ENCODE results near the gene PPIF.

The PPIF gene

DNA sequence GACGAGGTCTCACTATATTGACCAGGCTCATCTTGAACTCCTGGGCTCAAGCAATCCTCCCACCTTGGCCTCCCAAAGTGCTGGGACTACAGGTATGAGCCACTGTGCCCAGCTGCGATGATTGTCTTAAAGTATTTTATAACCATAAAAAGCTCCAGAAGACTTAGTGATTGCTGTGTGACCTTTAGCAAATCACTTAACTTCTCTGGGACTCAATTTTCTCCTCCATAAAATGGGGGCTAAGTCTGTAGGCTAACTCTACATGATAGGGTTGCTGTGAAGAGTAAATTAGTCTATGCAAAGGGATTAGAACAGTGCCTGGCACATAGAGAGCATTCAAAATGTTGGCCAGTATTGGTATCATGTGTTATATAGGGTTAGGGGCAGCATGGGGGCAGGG, 42.8 kb downstream of the PPIF start:
- no peak for DNase-seq

DNA sequence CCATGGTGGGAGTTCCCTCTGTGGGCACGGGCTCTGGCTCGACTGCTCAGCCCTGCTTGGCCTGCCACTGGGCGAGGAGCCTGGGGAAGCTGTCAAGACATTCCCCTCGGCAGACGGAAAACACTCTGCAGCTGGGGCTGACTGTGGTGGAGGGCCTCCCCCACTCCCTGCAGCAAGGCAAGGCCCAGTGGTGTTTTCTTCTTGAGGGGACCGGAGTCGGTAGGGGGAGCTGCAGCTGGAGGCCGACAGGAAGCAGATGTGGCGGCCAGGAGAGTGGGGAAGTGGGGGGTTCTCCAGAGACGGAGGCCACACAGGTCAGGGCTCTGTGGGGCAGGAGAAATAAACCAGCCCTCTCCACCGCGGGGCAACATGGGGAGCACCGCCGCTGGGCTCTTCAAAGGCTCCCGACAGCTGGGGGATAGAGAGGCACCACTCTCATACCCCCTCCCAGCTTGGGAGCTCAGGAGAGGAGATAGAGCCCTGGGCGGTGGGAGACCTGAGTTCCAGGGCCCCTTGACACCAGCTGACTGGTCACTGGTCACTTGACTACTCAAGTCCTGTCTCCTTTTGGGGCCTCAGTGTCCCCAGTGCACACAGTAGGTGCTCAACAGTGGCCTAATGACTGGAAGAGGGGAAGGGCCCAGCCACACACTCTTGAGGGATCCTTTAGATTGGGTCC, 43.4 kb downstream of the PPIF start:
- DNase-seq: no peak

DNA sequence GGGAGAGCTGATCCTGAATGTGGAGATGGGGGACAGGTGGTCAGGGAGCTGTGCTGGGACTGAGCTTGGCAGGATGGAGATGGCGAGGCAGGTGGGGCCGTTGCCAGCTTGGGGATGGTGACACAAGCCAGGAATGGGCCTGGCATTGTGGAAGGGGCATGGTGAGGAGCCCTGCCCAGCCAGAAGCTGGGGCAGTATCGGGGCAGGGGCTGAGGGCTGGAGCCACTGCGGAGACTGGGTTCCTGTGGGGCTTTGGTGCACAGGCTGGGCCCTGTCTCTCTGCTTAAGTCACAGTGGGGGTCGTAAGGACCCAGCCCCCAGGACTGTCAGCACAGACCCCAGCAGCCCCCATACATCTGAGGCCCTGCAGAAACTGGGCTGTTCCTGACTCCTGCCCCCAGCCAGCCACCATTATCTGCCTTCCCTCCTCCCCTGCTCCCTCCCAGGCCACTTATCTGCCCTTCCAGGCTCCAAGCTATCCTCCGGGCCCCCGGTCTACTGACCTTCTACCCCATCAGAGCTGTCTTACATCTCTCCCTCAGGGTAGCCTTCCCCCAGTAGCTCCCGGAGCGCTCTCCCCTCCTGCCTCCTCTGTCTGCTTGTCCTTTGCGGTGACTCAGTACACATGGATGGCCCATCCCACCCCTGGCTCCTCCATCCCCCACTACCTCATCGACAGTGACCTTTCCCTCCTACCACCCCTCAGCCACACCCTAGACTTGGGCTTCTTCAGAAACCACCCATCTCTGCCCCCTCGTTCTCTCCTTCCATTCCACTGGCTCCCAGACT, 44.2 kb downstream of the PPIF start:
- no peak for DNase-seq

DNA sequence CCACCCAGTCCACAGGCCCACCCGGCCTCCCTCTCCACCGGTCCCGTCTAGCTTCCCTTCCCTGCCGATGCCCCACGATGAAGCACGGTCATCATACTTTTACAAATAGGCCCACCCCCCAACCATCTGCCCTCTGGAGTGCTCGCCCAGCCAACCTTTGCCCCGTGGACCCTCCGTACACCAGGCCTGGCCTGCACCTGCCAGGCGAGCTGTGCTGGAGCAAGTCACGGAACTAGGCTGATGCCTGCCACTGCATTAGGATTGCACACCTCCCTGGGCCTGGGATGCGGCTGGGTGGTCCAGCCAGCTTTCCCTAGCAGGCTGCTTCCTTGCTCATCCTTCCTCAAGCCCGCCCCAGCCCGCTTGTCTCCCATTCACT, 44.7 kb downstream of the PPIF start:
- DNase-seq: no peak

DNA sequence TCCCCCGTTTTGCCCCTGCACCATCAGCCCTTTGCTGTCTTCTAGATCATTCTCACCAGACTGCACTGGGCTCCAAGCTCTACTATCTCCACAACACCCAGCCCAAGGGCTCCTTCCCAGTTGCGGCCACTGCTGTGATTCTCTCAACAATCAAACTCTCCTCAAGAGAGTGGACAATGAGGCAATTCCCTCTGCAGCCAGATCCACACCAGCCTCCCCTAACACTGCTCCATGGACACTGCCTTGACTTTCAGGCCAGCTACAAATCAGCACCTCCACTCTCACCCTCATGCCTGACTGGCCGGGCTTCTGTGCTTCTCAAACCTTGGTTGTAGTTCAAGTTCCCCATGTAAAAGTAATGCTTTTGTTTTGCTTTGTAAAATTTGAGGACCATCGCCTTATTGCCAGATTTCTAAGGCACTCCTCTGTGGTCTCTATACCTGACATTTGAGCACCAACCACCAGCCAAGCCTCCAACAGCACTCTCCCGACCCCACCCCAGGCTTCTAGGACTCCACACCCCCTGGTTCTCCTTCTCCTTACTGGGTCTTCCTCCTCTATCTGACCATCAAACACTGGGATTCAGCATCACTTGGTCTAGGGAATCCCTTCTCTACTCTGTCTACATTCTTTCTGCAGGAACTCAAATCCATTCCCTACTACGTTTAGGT, 45.4 kb downstream of the PPIF start:
- DNase-seq: no peak

DNA sequence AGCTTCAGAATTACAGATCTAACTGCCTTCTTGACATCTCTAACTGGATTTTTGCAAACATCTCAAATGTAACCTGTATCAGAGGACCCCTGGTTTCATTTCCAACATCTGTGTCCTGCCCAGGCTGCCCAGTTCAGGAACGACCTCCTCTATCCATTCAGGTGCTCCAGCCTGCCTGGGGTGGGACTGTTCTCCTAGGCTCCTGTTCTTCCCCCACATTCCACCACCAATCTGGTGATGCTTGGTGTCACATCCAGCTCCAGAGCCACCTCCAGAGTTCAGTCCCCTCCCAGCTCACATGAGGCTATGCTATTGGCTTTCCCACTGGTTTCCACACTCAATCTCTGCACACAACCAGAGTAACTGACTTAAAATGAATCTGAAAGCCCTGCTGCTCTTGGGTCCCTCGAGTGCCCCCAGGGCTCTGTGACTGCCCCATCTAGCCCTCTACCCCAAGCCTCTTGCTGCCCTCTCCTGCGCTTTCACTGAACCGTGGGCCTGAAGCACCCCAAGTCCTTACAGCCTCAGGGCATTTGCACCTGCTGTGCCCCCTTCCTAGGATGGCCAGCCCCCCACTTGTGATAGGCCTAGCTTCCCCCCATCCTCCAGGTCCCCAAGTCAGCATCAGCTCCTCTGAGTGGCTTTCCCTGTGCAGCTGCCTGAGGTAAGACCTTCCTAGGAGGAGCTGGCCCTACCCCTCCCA, 46.1 kb downstream of the PPIF start:
- DNase-seq: no peak

DNA sequence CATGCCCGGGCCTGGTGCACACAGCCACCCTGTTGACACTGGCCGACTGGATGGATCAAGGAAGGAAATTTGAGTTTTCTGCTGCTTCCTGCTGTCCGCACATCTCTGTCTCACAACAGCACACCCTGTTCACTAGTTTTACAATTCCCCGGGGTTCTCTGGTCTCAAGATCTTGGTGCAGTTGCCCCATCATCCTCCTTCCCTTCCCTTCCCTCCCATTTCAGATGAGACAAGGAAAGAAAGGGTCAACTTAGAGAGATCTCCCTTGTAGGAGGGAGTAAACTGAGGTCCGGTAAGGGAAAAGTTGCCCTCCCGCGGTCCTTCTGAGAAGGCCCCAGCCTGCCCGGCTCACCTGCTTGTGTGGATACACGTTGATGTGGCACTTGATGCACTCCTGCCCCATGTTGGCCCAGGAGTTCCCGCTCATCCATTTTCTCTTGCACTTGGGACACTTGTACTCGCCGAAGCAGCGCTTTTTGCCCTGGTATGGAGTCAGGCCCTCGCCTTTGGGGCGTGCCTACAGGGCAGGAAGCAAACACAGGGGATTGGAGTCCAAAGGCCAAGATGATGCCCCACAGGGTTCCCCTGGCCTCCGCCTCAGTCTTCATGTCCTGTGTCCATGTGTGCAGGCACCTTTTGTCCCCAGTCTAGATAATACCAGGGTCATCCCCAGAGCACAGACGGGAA, 46.8 kb downstream of the PPIF start:
- no peak for DNase-seq

DNA sequence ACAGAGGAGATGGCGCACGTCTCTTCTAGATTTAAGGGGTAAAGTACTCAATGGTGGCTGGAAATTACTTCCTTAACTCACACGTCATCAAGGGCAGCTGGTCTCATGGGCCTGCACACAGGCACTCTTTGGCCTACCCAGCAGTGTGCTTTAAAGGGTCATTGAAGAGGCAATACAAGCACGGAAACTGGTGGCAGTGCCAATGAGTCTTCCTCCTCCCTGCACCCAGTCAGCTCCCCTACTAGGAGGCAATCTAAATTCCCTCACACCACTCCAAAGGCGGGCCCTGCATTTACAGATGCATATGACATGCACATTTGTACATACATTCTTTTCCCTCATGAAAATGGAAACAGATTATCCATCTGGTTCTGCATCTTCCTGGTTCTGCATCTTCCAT, 47.4 kb downstream of the PPIF start:
- no peak for DNase-seq

DNA sequence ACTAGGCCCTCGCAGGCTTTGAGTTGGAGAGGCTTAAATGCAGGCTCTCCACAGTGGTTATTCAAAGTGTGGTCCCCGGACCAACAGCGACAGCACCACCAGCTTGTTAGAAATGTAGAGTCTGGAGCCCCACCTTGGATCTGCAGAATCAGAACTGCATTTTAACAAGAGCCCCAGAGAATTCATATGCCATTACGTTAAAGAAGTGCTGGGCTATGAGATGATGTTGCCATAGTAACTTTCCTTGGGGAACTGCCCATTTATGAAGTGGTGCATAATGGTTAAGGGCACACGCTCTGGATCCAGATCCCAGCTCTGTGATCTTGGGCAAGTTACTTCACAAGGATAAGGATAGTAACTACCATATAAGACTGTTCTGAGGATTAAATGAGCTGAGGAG, 49.3 kb downstream of the PPIF start:
- DNase-seq: no peak

DNA sequence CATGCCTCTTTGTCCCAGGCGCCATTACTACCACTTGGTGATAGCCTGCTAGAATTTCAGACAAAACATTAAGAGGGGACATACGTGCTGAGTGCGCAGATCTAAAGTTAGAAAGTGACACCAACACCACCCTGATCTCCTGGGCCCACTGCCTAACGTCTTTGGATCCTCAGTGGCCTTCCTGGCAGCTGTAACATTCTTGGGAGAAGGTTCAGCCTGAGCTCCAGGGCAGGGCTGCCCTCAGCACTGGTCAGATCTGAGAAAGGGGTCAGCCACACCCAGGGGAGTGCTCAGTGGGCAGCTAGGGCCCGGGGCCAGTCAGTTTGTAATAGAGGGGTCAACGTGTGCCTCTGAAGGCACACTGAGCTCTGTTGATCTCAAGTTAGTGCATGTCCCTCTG, 49.8 kb downstream of the PPIF start:
- DNase-seq: no peak

DNA sequence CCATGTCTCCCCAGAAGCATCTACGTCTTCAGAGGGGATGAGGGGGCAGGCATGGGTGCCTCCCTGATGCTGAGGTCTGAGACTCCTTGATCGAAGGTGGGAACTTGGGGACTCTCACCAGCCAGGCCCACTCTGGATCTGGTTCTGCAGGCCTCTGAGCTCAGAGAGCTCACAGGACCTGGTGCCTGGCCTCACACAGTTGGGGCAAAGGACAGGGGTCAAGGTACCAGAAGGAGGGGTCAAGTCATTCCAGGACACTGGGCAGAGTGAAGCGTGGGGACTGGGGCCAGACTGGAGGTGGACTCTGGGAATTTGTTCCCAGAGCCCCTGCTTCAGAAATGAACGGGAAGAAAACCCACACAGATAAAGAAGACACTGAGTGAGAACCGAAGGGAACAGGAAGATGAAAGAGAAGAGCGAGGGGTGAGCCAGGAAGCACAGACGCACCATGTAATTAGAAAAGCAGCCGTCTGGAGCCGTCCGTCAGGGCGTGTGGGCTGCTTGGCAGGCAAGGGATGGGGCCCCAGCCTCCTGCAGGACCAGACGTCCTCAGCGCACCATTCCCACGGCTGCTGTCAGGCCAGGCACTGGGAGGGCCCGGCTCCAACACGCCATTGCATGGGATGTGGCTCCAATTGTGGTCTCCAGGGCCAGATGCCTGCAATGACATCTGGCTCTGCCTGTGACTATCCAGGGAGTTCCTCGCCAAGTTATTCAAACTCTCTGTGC, 50.5 kb downstream of the PPIF start:
- DNase-seq: no peak

DNA sequence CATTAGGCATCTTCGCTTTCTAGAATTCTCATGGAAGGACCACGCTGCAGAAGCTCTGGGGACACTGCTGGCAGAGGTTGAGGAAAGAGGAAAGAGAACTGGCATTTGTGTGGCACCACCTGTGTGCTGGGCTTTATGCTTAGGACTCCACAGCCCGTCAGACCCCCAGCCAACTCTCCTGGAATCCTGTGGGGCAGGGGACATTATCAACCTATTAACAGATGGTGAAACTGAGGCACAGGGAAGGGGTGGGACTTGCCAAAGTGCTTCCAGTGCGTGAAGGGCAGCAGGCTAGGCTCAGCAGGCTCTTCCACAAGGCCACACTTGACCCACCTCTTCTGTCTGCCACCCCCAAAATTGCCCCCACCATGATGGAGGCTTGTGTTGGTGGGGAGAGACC, 51.4 kb downstream of the PPIF start:
- no peak for DNase-seq

DNA sequence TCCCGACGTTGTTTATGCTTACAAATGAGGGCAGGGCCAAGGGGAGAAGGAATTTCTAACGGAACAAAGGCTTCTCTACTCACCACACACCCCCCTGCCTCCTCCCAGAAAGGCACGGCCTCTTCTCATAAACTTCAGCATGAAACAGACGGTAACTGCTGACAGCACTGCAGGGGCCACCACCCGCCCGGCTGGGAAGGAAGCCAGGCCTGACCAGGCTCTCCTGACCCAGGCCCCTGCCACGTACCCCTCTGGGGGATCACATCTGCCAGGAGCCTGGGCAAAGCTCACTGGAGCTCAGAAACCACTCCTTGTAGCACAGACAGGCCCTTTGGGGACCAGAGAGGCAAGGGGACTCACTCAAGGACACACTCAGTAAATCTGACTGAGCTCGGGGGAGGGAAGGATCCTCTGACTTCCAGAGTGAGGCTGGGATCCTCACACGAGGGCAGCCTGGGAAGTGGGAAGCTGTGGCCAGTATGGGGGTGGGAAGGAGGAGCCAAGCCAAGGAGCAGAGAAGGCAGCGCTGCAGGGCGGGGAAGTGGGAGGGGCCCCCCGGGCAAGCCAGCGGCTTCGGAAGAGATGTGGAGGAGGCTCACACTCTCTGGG, 52.1 kb downstream of the PPIF start:
- DNase-seq: no peak

DNA sequence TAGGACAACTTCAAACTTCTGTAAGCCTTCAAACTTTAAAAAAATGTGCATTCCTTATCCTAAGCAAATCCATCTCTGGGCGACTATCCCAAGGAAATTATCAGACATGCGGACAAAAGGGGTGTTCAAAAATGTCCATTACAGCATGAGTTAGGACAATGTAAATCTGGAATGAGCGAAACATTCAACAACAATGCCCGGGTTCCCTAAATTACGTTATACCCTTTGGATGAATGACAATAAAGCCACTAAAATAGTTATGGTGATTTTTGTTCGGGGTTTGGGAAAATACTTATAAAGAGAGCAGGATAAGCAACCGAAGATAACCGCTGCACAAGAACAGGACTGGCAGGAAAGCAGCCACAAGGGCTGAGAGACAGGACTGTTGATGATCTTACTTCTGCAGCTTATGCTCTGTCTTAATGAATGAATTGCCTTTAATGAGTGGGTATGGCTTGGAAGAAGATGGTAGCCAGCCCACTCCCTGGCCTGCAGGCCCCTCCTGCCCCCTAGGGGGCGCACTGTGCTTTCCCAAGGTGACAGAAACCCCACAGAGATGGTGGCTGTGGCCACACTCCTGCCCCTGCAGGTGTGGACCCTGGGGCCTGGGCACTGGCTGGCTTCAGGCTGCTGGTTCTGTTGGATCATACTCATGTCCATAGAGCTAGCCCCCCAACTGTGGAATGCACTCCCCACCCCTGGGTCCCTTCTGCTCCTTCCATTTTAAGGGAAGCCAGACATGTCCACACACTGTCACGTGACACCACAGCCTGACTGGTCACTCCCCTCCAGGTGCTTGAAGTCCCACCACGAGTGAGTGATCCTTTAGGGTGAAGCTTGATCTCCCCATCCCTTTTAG, 53.1 kb downstream of the PPIF start:
- peak; percentile 0 for DNase-seq

DNA sequence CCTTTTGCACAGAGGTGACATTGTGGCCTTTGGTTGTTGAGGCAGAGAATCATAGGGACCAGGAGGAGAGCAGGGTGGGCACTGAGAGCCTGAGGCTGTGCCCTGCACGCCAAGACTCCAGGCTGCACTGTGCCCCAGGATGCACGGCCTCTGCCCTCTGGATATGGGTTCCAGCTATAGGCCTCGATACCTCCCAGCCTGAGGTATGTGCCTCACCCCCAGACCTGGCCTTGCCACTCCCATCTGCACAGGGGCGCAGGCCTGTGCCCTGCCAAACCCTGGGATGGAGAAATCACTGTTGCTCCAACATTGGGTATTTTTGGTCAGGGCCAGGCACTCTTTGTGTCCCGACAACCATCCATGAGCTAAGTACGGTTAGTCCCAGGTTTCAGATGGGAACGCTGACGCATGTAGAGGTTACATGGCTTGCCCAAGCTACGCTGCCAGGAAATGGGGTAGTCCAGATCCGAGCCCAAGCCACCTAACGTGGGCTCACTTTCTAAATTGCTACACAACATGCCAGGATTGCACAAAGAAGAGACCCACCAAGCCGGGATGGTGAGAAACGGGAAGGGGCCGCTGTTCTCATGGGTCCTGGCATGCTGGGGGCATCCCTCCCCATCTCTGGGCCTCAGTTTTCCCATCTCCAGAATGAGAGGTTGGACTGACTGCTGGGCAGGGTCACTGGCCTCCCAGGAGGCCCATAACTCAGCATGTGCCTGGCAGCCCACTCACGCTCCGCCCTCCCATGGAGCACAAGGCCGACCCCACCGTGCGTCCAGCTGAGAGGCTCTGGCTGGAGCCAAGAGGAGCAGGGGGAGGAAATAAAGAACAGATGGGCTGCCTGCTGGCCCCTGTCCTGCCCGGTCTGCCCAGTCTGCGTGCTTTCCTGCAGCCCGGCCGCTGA, 54.0 kb downstream of the PPIF start:
- no peak for DNase-seq

DNA sequence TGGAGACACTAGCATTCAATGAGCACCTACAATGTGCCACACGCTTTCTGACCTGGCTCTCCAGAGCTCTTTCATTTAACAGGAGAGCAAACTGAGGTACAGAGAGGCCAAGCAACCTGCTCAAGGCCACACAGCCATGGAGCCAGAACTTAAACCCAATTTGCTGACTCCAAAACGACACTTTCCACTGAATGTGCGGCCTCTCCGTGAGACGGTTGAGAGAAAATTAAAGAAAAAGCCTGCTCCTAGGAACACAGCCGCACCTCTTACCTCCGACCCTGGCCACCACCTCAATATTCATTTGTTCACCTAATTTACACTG, 55.3 kb downstream of the PPIF start:
- no peak for DNase-seq

DNA sequence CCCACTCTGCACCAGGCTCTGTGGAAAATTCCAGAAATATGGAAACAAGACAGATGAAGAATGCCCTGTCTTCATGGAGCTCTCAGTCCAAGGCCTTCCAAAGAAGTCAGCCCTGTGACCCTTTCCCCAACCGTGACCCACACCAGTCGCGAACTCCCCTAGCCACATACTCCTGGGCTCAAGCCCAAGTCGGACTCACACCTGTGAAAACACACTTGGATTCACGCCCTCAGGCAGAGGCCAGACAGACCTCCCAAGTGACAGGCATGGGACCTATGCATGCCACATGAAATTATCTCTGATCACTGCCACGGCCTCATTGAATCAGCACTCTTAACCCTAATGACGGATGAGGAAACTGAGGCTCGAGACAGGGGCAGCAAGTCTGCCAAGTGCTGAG, 55.7 kb downstream of the PPIF start:
- no peak for DNase-seq

DNA sequence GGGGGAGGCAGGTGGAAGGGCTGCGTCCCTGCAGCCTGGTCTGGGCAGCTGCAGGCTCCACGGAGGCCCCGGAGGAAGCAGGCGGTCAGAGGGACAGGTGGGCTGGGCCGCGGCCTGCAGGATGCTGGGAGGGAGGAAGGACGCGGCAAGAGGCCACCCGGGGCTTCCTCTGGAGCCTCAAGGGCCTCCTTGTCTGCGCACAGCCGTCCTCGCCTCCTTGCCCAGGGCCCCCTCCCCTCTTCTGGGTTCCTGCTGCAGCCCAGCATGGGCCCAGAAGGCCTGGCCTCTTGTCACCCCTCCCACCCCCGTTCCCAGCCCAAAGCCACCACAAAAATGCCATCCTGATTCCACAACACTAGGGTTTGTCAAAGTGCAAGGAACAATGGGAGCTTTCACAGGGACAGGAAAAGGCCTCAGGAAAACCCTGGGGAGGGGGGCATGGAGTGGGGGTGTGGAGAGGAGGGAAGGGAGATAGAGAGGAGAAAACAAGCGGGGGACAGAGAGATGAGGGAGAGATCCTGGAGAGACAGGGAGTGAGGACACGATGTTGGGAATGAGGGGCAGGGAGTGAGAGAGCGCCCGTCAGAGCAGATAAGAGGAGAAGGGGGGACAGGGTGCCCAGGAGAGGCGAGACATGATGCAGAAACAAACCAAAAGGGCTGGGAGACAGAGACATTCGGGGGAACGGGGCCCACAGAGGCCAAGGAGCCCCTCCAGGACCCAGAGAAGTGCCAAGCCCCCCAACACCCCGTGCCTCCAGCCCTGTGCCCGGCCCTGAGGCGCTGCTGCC, 56.4 kb downstream of the PPIF start:
- DNase-seq: no peak

DNA sequence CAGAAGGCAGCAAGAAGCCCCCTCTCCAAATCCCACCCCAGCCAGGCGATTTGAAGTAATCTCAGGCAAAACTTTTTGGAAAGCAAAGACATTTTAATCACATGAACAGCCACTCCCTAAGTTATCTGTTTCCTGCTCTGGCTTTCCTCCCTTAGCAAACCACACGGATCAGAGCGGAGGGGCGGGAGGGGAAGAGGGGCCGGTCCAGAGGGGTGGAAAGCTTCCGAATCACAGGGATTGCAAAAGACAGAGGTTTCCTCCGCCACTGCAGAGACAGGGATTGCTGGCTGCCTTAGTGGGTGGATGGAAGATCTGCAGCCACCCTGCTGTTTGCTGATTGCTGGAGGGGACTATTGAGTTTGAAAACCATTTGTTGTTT, 57.0 kb downstream of the PPIF start:
- no peak for DNase-seq

Measured in NCI-H1105 treated with DMSO at 0.1 percent for 48 hours (cell line).